Activated T-helper 1 cell treated with Interleukin-2 at 50 U/mL for 16 hours (primary cell): ENCODE results near the gene C10orf90.

ENCODE experiments used
- DNase-seq: peaks from one replicate; pipeline ENCODE4 v3.0.0-alpha.2; 2020; ENCODE audit warnings: low read depth

C10orf90 gene

DNA sequence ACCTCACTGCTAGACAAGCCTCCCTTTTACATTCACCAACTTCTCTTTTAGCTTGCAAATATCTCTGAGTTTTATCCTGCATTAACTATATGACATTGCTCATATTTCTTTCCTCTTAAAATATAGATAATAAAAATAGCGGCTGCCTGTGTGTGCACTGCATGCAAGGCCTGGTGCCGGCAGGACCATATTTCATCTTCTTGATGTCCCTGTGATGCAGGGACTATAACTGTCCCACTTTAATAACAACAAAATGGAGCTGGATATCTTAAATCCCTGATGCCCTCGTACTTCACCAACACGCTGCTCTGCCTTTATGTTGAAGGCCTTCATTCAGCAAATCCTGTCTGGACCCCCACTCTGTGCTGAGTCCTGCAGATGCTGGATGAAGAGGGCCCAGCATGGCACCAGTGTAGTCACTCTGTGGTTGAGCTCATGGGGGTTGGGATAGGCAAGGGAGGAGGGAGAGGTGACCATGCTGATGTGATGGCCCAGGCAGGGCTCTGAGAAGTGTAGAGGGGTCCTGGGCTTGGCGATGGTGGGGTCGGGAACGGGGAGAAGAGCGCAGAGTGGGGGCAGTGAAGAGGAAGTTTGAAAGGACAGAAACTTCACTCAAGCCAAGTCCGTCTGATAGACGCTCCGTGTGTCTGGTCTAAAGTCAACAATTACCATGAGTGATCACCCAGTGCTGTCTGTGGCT is 40.4 kb downstream of the C10orf90 start:
- no peak for DNase-seq

DNA sequence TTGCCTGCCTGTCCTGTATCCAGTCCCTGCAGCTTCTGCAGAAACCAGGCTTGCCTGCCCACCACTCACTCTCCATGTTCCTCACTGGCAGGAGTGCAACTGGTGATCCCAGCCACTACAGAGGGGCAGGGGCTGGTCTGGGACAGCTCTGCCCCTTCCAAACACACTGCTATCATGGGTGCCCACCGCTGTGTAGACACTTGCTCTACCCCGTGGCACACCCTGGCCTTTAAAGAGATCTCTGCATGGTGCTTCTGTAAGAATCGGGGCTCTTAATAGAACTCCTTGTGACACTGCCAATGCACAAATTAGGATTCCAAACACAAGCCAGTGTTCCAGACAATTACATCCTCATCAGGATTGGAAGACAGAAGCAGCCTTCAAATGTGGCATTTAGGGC is 41.7 kb downstream of the C10orf90 start:
- DNase-seq: no peak

DNA sequence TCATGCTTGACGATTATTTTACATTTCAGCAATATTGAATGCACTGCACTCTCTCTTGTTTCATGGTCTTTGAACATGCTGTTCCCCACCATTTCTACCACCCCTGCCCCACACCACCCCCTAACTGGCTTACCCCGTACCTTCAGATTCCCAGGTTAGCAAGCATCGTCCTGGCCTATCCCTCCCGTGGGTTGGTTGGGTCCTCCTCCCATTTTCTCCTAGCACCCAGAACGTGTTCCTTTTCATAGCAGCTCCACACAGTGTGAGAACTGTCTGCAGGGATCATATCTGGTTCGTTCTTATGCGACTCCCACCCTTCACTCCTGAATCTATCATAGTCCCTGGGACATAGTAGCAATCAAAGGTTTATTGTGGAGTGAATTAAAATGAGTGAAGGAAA is 48.6 kb downstream of the C10orf90 start:
- DNase-seq: no peak

DNA sequence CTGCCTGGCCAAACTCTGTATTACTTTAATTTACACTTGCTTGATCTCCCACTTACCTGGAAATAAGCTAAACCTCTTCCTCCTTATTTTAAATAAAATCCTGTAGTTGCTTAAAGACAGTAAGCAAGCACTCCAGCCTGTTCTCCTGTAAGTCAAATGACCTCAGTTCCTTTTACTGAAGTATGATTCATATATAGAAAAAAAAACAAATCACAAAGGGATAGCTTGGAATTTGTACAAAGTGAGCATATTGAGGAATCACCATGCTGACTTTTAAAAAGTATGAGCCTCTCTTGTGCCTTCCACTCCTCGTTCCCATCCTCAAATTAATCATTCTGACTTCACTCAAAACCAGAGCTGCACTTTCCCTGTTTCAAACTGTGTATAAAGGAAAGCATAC is 52.0 kb downstream of the C10orf90 start:
- no peak for DNase-seq

DNA sequence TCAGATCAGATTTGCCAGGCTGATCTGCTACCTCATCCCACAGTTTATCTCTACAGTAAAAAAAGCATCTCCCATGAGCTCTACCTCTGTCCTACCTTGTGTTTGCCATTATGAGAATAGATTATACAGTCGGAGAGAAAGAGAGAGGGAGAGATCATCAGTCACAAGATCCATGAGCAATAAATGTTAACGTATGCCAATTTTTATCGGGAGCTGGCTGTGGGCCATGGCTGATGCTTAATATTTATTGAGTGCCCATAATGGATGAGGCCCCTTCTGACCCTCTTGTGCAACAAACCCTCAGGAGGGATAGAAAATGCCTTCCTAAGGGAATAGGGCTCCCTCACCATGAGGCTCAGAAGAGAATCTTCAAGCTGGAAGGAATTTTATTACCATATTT is 52.8 kb downstream of the C10orf90 start:
- DNase-seq: no peak

DNA sequence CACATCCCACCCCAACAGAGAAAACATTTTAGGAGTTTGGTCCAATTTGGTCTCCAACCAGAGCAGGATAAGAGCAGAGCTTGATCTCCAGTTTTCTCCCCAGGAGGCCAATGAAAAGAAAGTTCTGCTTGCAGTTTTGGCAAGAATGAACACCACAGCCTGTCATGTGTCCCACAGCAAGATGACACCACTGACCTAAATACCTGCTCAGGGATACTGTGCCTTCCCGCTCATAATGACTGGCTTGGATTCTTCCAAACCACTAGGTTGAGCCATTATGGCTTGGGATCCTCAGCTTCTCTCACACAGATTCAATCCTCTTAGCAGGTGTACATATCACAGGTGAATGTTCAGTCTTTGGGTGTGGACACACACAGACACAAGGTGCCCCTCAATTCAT is 53.3 kb downstream of the C10orf90 start:
- no peak for DNase-seq

DNA sequence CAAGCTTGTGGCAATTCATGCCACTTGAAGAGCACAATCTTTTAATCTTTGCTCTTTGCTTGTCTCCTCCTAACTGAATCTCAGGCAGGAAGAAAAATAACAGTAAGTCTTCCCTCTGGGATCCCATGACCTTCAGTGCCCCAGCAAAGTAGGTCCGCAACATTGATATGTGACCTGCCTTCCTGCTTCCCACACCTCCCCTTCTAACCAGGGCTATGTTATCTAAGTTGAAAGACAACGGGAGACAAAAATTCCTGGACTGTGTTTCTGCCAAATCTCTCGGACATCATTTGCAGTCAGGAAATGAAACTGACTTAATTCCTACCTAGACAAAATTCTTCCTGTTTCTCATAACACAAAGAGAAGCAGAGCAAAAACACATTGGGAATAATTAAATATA is 53.8 kb downstream of the C10orf90 start:
- DNase-seq: no peak

DNA sequence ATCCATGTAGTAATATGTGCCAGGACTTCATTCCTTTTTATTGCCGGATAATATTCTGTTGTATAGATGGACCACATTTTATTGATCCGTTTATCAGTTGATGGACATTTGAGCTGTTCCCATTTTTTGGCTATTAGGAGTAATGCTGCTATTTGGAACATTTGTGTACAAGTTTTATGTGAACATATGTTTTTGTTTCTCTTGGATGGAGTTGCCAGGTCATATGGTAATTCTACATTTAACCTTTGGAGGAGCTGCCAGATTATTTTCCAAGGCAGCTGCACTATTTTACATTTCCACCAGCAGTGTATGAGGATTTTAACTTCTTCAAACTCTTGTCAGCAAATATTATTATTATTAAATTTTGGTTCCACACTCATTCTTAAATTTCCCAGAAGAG is 59.2 kb downstream of the C10orf90 start:
- no peak for DNase-seq

DNA sequence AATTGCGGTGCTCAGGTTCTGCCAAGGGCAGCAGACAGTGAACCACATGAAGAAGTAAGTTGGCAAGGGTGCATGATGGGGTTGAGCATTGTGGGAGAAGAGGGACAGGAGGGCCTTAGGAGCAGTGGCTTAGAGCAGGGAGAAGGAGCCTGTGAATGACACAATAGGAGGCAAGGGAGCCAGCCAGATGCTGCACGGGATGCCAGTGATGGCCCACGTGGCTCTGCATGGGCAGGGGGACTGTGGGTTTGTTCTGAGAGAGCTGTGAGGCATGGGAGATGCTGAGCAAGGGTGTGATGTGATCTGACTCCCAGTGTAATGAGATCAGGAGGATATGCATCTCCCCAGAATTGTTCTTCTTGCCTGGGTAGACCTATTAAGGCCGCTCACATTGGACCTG is 60.9 kb downstream of the C10orf90 start:
- DNase-seq: no peak

DNA sequence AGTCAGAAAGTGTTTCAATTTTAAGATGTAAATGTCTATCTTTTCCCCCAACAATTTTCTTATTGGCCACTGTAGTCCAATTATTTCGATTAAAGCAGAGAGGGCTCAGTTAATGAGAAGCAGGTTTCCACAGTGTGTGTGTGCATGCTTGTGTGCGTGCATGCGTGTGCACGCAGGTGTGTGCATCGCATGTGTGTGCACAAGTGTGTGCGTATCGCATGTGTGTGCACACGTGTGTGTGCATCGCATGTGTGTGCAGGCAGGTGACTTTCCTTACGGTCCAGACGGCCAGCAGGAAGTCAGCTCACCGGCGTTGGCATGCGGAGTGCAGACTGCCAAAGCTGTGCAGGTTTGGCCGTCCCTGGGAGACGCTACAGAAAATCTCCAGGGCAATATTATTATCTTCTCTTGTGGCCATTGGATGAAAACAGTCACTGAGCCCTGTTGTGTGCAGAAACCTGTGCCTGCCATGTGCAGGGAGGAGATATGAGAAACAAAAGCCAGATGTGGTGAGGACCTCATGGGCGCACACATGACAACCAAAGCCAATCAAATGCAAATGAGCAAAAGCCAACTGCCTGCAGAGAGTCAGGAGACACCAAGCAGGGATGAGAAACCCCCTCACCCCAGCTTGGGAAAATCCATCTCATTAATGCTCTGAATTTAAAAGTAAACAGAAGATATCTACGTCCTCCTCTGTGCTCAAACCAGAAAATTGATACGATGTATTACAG is 70.4 kb downstream of the C10orf90 start:
- DNase-seq: no peak

DNA sequence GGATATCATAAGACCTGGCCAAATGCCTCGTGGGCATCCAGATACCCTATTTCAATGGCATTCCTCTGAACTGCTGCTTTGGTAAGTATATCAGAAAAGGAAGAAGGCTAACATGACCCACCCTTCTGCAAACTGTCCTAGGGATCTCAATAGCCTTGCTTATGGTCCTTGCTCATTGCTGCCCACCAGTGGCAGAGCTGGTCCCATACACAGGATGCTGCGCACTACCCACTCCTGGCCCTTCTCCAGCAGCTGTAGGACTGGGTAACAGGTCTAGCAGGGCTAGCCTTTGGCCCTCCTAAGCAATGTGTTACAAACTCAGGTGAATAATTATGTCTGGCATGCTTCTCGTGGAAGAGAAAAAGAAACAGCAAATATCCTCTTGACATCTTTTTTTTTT is 72.5 kb downstream of the C10orf90 start:
- no peak for DNase-seq

DNA sequence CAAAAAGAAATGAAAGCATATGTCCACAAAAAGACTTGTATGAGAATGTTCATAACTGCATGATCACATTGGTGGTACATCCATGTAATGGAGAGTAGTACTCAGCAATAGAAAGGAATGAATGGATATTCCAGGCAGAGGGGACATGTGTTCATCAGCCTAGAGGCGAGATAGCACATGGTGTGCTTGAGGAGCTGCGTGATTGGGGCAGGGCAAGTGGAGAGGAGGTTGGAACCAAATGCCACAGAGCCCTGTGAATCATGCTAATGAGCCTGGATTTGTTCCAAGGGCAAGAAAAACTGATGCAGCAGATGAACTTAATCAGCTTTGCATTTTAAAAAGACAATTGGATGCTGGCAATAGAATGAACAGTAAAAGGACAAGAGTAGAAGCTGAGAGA is 73.3 kb downstream of the C10orf90 start:
- no peak for DNase-seq

DNA sequence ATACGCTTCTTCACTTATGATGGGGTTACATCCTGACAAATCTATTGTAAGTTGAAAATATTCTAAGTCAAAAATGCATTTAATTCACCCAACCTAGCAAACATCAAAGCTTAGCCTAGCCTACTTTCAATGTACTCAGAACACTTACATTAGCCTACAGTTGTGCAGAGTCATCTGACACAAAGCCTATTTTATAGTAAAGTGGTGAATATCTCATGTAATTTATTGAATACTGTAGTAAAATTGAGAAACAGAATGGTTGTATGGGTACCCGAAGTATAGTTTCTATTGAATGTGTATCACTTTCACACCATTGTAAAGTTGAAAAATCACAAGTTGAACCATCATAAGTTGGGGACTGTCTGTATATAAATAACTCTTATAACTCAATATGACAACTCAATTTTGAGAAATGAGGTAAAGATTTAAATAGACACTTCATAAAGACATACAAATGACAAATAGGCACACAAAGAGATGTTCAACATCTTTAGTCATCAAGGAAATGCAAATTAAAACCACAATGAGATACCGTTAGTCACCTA is 73.9 kb downstream of the C10orf90 start:
- no peak for DNase-seq

DNA sequence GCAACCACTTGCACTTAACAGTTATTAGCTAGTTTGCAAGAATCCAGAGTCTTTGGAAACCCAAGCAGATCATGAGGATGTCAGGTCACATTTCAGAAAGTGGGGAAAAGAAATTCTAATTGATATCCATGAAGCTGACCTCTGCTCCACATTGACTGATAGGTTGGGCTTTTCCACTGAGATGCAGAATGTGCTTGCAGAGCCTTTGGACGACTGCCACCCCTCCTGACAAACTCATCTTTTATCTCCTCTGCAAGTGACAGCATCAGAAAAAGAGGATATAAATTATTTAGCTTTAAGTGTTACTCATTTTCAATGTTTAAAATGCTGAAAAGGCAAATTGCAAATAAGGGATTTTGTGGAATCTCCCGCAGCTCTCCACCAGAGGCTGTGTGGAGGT is 75.3 kb downstream of the C10orf90 start:
- no peak for DNase-seq

DNA sequence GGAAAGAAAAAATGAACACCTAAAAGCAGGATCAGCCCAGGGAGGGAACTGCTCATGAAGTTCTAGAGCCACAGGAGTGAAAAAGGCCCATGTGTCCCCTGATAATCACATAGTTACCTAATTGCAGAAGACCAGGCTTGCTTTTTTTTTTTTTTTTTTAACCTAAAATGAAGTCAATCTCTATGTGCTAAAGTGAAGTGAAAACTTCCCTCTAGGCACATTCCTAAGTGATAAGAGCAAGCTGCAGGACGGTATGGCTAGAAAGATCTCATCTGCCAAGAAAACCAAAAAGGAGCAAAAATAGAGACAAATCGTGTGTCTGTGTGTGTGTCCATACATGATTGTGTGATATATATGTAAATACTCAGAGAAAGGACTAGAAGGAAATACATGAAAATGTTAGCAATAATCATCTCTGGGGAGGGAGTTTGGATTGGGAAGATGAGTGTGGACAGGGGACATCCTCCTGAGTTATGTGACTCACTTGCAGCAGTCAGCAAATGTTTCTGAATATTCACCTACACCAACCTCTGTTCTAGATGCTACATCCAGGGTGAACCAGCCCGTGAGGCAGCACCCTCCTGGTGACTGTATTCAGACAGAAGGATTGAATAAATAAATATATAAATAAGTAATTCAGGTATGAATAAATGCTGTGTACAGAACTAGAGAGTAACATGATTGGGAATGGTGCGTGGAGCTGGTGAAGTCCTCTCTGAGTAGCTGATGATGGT is 76.4 kb downstream of the C10orf90 start:
- no peak for DNase-seq

DNA sequence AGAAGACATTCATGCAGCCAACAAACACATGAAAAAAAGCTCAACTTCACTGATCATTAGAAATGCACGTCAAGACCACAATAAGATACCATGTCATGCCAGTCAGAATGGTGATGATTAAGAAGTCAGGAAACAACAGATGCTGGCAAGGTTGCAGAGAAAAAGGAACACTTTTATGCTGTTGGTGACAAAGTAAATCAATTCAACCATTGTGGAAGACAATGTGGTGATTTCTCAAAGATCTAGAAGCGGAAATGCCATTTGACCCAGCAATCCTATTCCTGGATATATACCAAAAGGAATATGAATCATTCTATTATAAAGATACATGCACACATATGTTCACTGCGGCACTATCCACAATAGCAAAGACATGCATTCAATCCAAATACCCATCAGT is 77.6 kb downstream of the C10orf90 start:
- DNase-seq: no peak

DNA sequence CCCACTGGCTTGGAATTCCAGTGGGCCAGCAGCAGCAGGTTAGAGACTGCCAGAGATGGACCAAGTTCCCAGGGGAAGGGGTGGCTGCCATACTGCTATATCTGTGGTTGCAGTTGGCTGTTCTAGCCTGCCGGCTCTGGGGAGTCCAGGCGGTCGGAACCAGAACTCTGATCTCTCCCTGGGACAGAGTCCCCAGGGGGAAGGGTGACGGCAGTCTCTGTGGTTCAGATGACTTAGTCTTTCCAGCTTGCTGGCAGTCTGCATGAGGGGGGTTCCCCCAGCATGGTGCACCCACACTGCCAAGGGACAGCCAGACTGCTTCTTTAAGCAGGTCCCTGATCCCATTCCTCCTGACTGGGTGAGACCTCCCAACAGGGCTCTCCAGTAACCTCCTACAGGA is 82.5 kb downstream of the C10orf90 start:
- DNase-seq: no peak

DNA sequence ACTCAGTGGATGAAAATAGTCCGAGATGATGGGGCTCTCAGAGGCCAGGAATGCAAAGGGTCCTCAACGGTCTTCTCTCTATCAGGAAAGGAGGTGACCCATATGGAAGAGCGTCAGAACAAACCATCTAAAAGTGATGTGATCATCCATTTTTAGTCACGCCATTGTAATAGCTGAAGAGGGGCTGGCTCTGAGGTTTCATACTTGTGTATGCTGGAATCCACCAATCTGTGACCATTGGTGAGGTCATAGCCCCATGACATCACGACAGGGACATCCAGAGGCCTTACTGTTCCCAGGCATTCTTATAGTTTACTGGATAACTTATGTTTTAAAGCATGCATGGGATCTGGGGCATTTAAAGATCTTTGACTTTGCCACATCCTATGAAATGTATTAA is 83.6 kb downstream of the C10orf90 start:
- DNase-seq: no peak

DNA sequence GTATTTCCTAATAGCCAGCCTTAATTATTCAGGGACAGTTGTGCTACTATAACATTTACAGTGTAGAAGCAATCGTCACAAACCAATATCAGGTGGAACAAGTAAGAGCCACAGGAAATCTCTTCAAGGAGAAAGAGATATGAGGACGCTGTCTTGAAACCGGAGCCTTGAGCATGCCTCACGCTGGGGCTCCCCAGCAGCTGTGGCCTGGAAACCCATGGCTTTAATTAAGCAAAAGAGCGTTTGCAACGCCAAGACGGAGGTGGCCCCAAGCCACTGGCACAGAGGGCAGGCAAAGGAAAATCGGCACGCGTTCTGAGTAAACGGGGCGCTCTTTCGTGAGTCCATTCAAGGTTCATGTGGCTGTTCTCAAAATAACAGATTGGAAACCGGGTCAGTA is 84.4 kb downstream of the C10orf90 start:
- no peak for DNase-seq

DNA sequence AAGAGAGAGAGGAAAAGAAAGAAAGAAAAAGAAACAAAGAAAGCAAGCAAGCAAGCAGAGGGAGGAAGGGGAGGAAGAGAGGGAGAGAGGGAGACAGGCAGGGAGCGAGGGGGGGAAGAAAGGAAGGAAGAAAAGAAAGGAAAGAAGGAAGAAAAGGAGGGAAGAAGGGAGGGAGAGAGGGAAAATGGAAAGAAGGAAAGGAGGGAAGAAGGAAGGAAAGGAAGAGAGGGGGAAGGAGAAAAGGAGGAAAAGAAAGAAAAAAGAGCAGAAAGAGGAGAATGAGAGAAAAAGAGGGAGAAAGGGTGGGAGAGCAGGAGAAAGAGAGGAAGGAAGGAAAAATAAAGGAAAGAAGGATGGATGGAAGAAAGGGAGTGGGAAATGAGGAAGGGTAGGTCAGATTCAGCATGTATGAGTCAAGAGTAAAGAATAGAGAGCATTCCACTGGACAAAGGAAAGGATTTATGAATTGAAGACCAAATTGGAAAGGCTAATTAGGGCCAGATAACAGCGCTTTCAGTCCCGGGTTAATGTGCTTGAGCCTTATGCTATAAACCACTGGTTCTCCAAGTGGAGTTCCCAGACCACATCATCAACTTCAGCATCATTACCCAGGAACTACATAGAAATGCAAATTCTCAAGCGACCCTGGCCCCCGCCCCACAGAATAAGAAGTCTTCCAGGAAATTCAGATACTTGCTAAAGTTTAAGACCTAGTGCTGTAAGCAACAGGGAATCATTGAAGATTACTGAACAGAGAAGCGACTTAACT is 85.1 kb downstream of the C10orf90 start:
- no peak for DNase-seq

DNA sequence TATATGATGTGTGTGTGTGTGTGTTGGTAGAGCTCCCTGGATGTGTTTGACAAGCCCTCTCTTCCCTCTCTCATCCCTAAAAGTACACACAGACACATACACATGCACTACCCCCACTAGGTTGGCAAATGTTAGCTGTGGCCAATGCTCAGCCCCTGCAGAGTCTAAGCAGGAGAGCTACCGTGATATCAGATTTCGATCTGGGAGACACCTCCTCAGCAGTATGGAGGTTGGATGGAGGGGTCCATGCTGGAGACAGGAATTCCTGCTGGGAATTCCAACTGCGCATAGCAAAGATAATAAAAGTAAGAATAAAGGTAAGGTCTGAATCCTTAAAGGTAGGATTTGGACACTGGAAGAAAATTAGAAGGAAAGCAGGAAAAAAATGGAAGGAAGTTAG is 85.7 kb downstream of the C10orf90 start:
- no peak for DNase-seq

DNA sequence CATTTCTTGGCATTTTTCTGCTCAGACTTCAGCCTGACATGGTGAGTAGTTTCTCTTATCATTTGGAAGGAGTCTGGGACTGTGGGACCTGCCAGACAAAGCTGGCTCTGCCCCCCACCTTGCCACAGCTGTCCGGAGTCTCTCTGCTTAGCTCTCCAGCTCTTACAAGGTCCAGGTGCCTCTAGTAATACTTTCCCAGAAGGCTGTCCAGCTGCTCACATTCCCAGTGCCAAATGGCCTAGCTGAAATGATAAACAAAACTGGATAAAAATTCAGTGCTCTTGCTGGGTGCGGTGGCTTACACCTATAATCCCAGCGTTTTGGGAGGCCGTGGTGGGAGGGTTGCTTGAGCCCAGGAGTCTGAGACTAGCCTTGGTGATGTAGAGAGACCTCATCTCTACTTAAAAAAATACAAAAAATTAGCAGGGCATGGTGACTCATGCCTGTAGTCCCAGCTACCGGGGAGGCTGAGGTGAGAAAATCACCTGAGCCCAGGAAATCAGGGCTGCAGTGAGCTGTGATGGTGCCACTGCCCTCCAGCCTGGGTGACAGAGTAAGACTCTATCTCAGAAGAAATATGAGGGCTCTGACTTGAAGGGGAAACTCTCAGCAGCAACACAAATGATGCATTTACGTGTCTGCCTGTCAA is 86.8 kb downstream of the C10orf90 start:
- no peak for DNase-seq
